H1 (cell line): ENCODE measurements around the gene SGSM1.

Experiments
- CEBPB ChIP-seq: IDR thresholded peaks from 2 replicates; pipeline ENCODE4 v1.6.1; 2012; ENCODE audit warnings: low read depth, low read length
- CHD1 ChIP-seq: IDR thresholded peaks from 2 replicates; pipeline ENCODE4 v1.6.1; 2012; ENCODE audit warnings: low read depth, low read length, improper control_type of control experiment
- CTCF ChIP-seq, 3 experiments: IDR thresholded peaks; 1 replicate in 2 of 3; 2 replicates in 1 of 3; pipeline versions ENCODE4 v1.5.1 to v1.6.1; 2011; ENCODE audit warnings: low read length in 3 of 3, mild to moderate bottlenecking in 3 of 3, inconsistent platforms in 2 of 3, low read depth in 1 of 3, moderate library complexity in 1 of 3; ENCODE audit not compliant: insufficient read depth in 1 of 3; ENCODE audit errors: control extremely low read depth in 1 of 3
- EZH2 ChIP-seq: fragments of 200-600 bp; sonication (generic); IDR thresholded peaks from 2 replicates; pipeline ENCODE4 v1.7.1; 2012; ENCODE audit warnings: low read depth, mild to moderate bottlenecking, moderate library complexity, low read length, inconsistent platforms; ENCODE audit not compliant: severe bottlenecking
- HDAC6 ChIP-seq: IDR thresholded peaks from one replicate; pipeline ENCODE4 v1.7.1; 2012; ENCODE audit warnings: low read depth, mild to moderate bottlenecking, inconsistent platforms, low read length, moderate library complexity
- JUN ChIP-seq: IDR thresholded peaks from 2 replicates; pipeline ENCODE4 v1.6.1; 2011; ENCODE audit warnings: low read depth, mild to moderate bottlenecking, improper control_type of control experiment, low read length
- POLR2A ChIP-seq, 2 experiments: IDR thresholded peaks; 1 replicate in 1 of 2; 2 replicates in 1 of 2; pipeline ENCODE4 v1.6.1; 2011; ENCODE audit warnings: low read depth in 2 of 2, low read length in 2 of 2, mild to moderate bottlenecking in 2 of 2; ENCODE audit errors: control extremely low read depth in 1 of 2
- POLR2AphosphoS5 ChIP-seq: IDR thresholded peaks from 2 replicates; pipeline ENCODE4 v1.6.1; 2011; ENCODE audit warnings: low read depth, low read length
- SAP30 ChIP-seq: fragments of 300-600 bp; sonication (generic); IDR thresholded peaks from 2 replicates; pipeline ENCODE4 v1.7.1; 2012; ENCODE audit warnings: low read length, moderate library complexity, mild to moderate bottlenecking, inconsistent platforms; ENCODE audit not compliant: insufficient read depth, insufficient replicate concordance
- SP1 ChIP-seq: IDR thresholded peaks from 2 replicates; pipeline ENCODE4 v1.6.1; 2011; ENCODE audit warnings: low read depth, low read length
- TAF1 ChIP-seq: IDR thresholded peaks from 2 replicates; pipeline ENCODE4 v1.6.1; 2011; ENCODE audit warnings: mild to moderate bottlenecking, low read depth, low read length
- YY1 ChIP-seq: IDR thresholded peaks from 2 replicates; pipeline ENCODE4 v1.6.1; 2011; ENCODE audit warnings: low read depth, mild to moderate bottlenecking, low read length

GRCh38 chr22:24763872-24764485 lies 42.0 kb upstream of the SGSM1 start:
- TF ChIP-seq CTCF (IDR thresholded peaks at IDR 0.05; ENCODE audit: control extremely low read depth in 1 of 3, insufficient read depth in 1 of 3, low read depth in 1 of 3, low read length in 3 of 3): no peak
- no peak for TF ChIP-seq YY1
- no peak for TF ChIP-seq SP1
- TF ChIP-seq JUN: no peak
- TF ChIP-seq HDAC6: no peak
- TF ChIP-seq POLR2AphosphoS5: no peak
- TF ChIP-seq CEBPB: no peak
- no peak for TF ChIP-seq TAF1
- TF ChIP-seq SAP30: no peak
- TF ChIP-seq EZH2: no peak
- TF ChIP-seq CHD1: no peak
- no peak for TF ChIP-seq POLR2A (IDR thresholded peaks at IDR 0.05; ENCODE audit: control extremely low read depth in 1 of 2, low read depth in 2 of 2, low read length in 2 of 2)
